ENCODE data around the gene XNDC1N. TPM values are rescaled to one million over a fixed set of nuclear protein-coding genes. Genes with fewer than 3 reads are reported as not detected.

Gene XNDC1N
- total and polyA plus RNA-seq, 2 of the 13 experiments (the other 11 are each of a cell fraction or from before 2014, with no cell fraction given), result 3.4 to 7.5 TPM

GRCh38 chr11:71947498-71947897 lies 19.1 kb upstream of the XNDC1N start (continued):
- TF ChIP-seq, protein P1, sequence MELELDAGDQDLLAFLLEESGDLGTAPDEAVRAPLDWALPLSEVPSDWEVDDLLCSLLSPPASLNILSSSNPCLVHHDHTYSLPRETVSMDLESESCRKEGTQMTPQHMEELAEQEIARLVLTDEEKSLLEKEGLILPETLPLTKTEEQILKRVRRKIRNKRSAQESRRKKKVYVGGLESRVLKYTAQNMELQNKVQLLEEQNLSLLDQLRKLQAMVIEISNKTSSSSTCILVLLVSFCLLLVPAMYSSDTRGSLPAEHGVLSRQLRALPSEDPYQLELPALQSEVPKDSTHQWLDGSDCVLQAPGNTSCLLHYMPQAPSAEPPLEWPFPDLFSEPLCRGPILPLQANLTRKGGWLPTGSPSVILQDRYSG (CRISPR knock-in tag; IDR thresholded peaks at IDR 0.05), result no peak
- TF ChIP-seq GRHL1 (CRISPR knock-in tag; conservative IDR thresholded peaks at IDR 0.05), result no peak
- no peak for TF ChIP-seq ZNF550 (CRISPR knock-in tag; IDR thresholded peaks at IDR 0.05; ENCODE audit: borderline replicate concordance)
- no peak for TF ChIP-seq ZNF816 (CRISPR knock-in tag; IDR thresholded peaks at IDR 0.05; ENCODE audit: borderline replicate concordance)
- TF ChIP-seq GATAD2A (CRISPR knock-in tag; IDR thresholded peaks at IDR 0.05), result peak; percentile 96
- peak; percentile 91 for TF ChIP-seq NR2C2 (CRISPR knock-in tag; IDR thresholded peaks at IDR 0.05; ENCODE audit: borderline replicate concordance)
- no peak for TF ChIP-seq RFXANK (CRISPR knock-in tag; IDR thresholded peaks at IDR 0.05)
- no peak for TF ChIP-seq NCOA1 (CRISPR knock-in tag; IDR thresholded peaks at IDR 0.05)
- no peak for TF ChIP-seq ZNF883 (CRISPR knock-in tag; IDR thresholded peaks at IDR 0.05; ENCODE audit: not compliant biosample characterization)
- TF ChIP-seq POLR2A (IDR thresholded peaks at IDR 0.05; ENCODE audit: insufficient read depth in 1 of 2, low read depth in 2 of 2, low read length in 2 of 2), result peak in 1 of 2 experiments; percentile 18; a peak in 1 of 4 replicates
- 0 out of 2 replicates have a peak, but pooled peaks have one; percentile 17 for TF ChIP-seq ELF1 (CRISPR knock-in tag; IDR thresholded peaks at IDR 0.05)
- TF ChIP-seq HDAC1 (CRISPR knock-in tag; IDR thresholded peaks at IDR 0.05), result no peak; the same call in 1 of the 2 replicates
- TF ChIP-seq U2AF2 (IDR thresholded peaks at IDR 0.05; ENCODE audit: low read depth, low read length), result no peak
- TF ChIP-seq ZNF232 (CRISPR knock-in tag; IDR thresholded peaks at IDR 0.05; ENCODE audit: borderline replicate concordance), result no peak
- no peak for TF ChIP-seq ZNF275 (CRISPR knock-in tag; IDR thresholded peaks at IDR 0.05; ENCODE audit: borderline replicate concordance)
- no peak; the same call in 1 of the 2 replicates for TF ChIP-seq ZNF609 (CRISPR knock-in tag; IDR thresholded peaks at IDR 0.05; ENCODE audit: borderline replicate concordance)
- 0 out of 2 replicates have a peak, but pooled peaks have one; percentile 19 for TF ChIP-seq HOXA5 (CRISPR knock-in tag; IDR thresholded peaks at IDR 0.05)
- peak; percentile 16; the same call in 1 of the 2 replicates for TF ChIP-seq ZNF281 (CRISPR knock-in tag; IDR thresholded peaks at IDR 0.05; ENCODE audit: borderline replicate concordance)
- no peak for TF ChIP-seq ZNF552 (CRISPR knock-in tag; IDR thresholded peaks at IDR 0.05; ENCODE audit: borderline replicate concordance)
